Measurements from ENCODE around the gene MT1HL1.
"Not testable (repeated sequence)": the region's sequence is repeated elsewhere in the genome, so short reads cannot be mapped to it uniquely, and the experiment has no call there.

MT1HL1 gene

GRCh38 chr1:237016626-237017025 lies 12.4 kb upstream of the MT1HL1 start:
- DNase-seq (ENCODE audit: low read depth in 2 of 2) = no peak

GRCh38 chr1:237013608-237014007 lies 9.4 kb upstream of the MT1HL1 start:
- DNase-seq (ENCODE audit: low read depth in 2 of 2) = no peak

GRCh38 chr1:237012788-237013383 lies 8.6 kb upstream of the MT1HL1 start:
- no peak for DNase-seq (ENCODE audit: low read depth in 2 of 2)

GRCh38 chr1:237012361-237012760 lies 8.1 kb upstream of the MT1HL1 start:
- DNase-seq (ENCODE audit: low read depth in 2 of 2) = no peak

GRCh38 chr1:237011432-237011831 lies 7.2 kb upstream of the MT1HL1 start:
- no peak for DNase-seq (ENCODE audit: low read depth in 2 of 2)

GRCh38 chr1:237009611-237010010 lies 5.4 kb upstream of the MT1HL1 start:
- DNase-seq (ENCODE audit: low read depth in 2 of 2) = no peak

- DNase-seq (ENCODE audit: low read depth in 2 of 2) = no peak
These were observed 3.1 kb upstream of the MT1HL1 start for GRCh38 chr1:237007147-237007881.

- DNase-seq (ENCODE audit: low read depth in 2 of 2) = no peak
These were observed 1.4 kb upstream of the MT1HL1 start for GRCh38 chr1:237005674-237006073.

- no peak for DNase-seq (ENCODE audit: low read depth in 2 of 2)
These were observed 725 bp downstream of the MT1HL1 start for GRCh38 chr1:237003516-237003915.

- no peak for DNase-seq (ENCODE audit: low read depth in 2 of 2)
These were observed 4.0 kb downstream of the MT1HL1 start for GRCh38 chr1:237000191-237000590.

- DNase-seq (ENCODE audit: low read depth in 2 of 2) = no peak
These were observed 5.7 kb downstream of the MT1HL1 start for GRCh38 chr1:236998546-236998945.

- DNase-seq (ENCODE audit: low read depth in 2 of 2) = no peak
These were observed 6.4 kb downstream of the MT1HL1 start for GRCh38 chr1:236997882-236998281.

GRCh38 chr1:236997361-236997760 lies 6.9 kb downstream of the MT1HL1 start:
- no peak for DNase-seq (ENCODE audit: low read depth in 2 of 2)

GRCh38 chr1:236994450-236994849 lies 9.8 kb downstream of the MT1HL1 start:
- DNase-seq (ENCODE audit: low read depth in 2 of 2) = no peak

GRCh38 chr1:236992449-236992848 lies 11.8 kb downstream of the MT1HL1 start:
- DNase-seq (ENCODE audit: low read depth in 2 of 2) = no peak

GRCh38 chr1:236990052-236990445 lies 14.2 kb downstream of the MT1HL1 start:
- no peak for DNase-seq (ENCODE audit: low read depth in 2 of 2)

GRCh38 chr1:236989290-236990051 lies 14.8 kb downstream of the MT1HL1 start:
- no peak for DNase-seq (ENCODE audit: low read depth in 2 of 2)

GRCh38 chr1:236983818-236984217 lies 20.4 kb downstream of the MT1HL1 start:
- DNase-seq (ENCODE audit: low read depth in 2 of 2) = no peak

GRCh38 chr1:236982380-236982779 lies 21.9 kb downstream of the MT1HL1 start:
- DNase-seq (ENCODE audit: low read depth in 2 of 2) = no peak

GRCh38 chr1:236981431-236981830 lies 22.8 kb downstream of the MT1HL1 start:
- not testable (repeated sequence) for DNase-seq (ENCODE audit: low read depth in 2 of 2)

GRCh38 chr1:236980673-236981072 lies 23.6 kb downstream of the MT1HL1 start:
- no peak for DNase-seq (ENCODE audit: low read depth in 2 of 2)

GRCh38 chr1:236979149-236979900 lies 24.9 kb downstream of the MT1HL1 start:
- no peak for DNase-seq (ENCODE audit: low read depth in 2 of 2)

All from stimulated activated CD4-positive, alpha-beta T cell treated with anti-CD3 and anti-CD28 coated beads, Interleukin-15, amount 100 ng/mL, for 48 hours (primary cell).